ENCODE measurements around the gene HSPA4.

Gene HSPA4

GRCh38 chr5:133106761-133107572, 55.2 kb downstream of the HSPA4 start:
- no peak for FAIRE-seq

GRCh38 chr5:133108481-133108921, 56.7 kb downstream of the HSPA4 start:
- no peak for FAIRE-seq

GRCh38 chr5:133109655-133110483, 58.1 kb downstream of the HSPA4 start:
- no peak for FAIRE-seq

- no peak for FAIRE-seq
These were observed 58.9 kb downstream of the HSPA4 start for GRCh38 chr5:133110709-133111108.

GRCh38 chr5:133111299-133111698, 59.5 kb downstream of the HSPA4 start:
- FAIRE-seq: peak; percentile 91

- FAIRE-seq: no peak
These were observed 60.3 kb downstream of the HSPA4 start for GRCh38 chr5:133112026-133112660.

GRCh38 chr5:133113331-133114061, 61.7 kb downstream of the HSPA4 start:
- FAIRE-seq: no peak

GRCh38 chr5:133114166-133114932, 62.5 kb downstream of the HSPA4 start:
- FAIRE-seq: no peak

GRCh38 chr5:133114933-133115310, 63.1 kb downstream of the HSPA4 start:
- no peak for FAIRE-seq

- no peak for FAIRE-seq
These were observed 64.8 kb downstream of the HSPA4 start for GRCh38 chr5:133116601-133117000.

GRCh38 chr5:133117166-133117911, 65.5 kb downstream of the HSPA4 start:
- no peak for FAIRE-seq

- no peak for FAIRE-seq
These were observed 66.2 kb downstream of the HSPA4 start for GRCh38 chr5:133117912-133118445.

- FAIRE-seq: no peak
These were observed 66.9 kb downstream of the HSPA4 start for GRCh38 chr5:133118741-133119140.

- no peak for FAIRE-seq
These were observed 67.5 kb downstream of the HSPA4 start for GRCh38 chr5:133119233-133119711.

- FAIRE-seq: no peak
These were observed 68.4 kb downstream of the HSPA4 start for GRCh38 chr5:133120156-133120750.

- no peak for FAIRE-seq
These were observed 69.3 kb downstream of the HSPA4 start for GRCh38 chr5:133121080-133121479.

- FAIRE-seq: no peak
These were observed 69.9 kb downstream of the HSPA4 start for GRCh38 chr5:133121611-133122150.

- no peak for FAIRE-seq
These were observed 70.9 kb downstream of the HSPA4 start for GRCh38 chr5:133122711-133123110.

GRCh38 chr5:133123297-133123696, 71.5 kb downstream of the HSPA4 start:
- no peak for FAIRE-seq

GRCh38 chr5:133124891-133125290, 73.1 kb downstream of the HSPA4 start:
- FAIRE-seq: no peak

All from G401.6 (cell line).